ENCODE results near the gene DIABLO.
"Not testable (repeated sequence)": the region's sequence is repeated elsewhere in the genome, so short reads cannot be mapped to it uniquely, and the experiment has no call there.

The DIABLO gene

DNA sequence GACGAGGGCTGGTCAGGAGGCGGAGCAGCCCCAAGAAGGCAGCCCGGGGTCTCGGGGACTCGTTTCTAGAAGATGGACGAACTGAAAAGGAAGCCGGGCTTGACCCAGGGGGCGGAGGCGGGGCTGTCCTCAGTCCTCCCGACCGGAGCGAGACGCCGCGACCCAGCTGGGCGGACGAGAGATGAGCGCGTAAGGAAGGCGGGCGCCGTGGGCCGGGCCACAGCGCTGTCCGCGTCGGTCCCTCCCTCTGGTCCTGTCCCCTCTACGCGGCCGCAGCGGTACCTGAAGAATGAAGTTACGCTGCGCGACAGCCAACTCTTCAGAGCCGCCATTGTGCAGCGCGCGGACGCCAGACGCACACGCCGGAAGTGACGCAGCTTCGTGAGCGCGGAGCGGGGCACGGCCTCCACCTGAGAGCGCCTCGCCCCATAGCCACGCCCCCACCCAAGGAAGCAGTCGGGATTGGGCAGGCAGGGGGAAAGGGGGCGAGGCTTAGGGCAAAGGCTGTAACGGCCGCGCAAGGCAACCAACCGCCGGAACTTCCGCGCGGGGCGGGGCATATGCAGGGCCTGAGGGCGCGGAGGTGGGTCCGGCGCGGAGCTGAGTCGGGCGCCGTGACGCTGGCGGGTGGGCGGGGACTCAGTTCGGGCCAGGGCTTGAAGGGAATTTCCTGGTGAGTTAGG, at the start of gene DIABLO:
Gene DIABLO, minus strand, starts transcription at position 370 of the 683 bp plus-strand sequence. Its CDS starts 38 bp downstream, at position 332.
- peak; percentile 99 to 100 for DNase-seq

DNA sequence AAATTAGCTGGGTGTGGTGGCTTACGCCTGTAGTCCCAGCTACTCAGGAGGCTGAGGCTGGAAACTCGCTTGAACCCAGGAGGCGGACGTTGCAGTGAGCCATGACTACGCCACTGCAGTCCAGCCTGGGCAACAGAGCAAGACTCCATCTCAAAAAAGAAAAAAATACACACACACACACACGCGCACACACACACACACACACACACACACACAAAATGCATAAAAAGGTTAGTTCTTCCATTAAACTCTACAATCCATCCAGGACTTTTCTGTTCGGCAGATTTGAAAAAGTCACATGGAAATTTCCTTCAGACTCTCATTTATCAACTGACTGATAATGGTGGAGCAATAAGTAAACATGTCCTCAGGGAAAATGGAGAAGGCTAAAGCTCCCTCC, 49.6 kb upstream of the DIABLO start:
- DNase-seq, result no peak

DNA sequence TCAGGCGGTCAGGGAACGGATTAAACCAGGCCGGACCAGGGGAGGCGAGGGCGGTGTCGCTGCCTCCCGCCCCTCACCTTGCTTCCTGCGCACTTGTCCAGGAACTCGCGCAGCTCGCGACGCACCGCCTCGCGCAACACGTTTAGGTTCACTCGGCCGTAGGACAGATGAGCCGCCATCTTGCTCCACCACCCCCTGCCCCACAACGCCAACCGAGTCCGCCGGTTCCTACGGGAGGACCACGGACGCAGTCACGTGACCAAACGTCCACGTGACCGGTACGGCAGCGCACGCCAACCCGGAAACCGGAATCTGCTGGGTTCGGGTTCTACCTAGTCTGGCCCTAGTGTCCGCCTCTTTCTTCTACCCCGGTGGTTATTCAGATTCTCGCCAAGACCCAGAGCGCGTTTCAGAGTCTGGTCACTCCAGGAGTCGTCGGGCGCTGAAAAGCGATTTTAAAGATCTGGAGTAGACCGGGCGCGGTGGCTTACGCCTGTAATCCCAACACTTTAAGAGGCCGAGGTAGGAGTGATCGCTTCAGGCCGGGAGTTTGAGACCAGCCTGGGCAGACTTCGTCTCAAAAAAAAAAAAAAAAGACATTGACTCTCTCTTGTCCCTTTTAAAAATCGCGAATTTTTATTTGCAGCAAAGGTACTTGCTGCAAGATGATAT, 40.5 kb upstream of the DIABLO start, which contains the start of gene VPS33A:
Gene VPS33A, minus strand, starts transcription at position 265 of the 672 bp plus-strand sequence. Its CDS starts 86 bp downstream, at position 179.
- peak; percentile 86 to 90 for DNase-seq

DNA sequence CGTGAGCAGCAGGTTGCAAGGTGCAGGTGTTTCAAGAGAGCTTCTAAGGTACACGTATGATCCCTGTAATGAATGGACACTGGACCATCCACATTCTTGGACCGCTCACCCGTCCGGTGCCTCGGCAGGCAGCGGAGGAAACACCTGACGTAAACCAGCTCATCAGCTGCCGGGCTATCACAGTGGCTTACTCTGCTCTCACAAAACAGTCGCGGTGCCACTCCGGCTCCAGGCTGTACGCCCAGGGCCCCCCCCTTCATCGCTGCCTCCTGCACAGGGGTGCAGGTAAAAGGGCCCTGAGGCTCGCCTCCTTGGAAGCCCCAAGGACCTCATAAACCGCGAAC, 40.0 kb upstream of the DIABLO start:
- peak; percentile 40 to 45 for DNase-seq

DNA sequence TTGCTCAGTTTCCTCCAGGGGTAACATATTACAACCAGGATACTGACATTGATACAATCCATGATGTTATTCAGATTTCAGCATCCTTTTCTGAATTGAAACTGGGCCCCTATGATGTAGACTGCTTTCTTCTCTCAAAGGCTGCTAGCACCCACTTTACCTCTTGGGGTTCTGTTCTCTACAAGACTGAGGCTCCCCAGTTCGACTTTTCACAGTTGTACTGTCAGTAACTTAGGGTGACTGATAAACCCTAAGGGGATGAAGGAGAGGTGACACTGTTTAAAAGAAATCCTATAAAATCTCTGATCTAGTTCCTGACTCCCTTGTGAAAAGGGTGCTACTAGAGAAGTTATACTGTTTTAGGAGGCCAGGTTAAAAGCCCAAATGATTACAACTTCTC, 39.6 kb upstream of the DIABLO start:
- DNase-seq, result no peak

DNA sequence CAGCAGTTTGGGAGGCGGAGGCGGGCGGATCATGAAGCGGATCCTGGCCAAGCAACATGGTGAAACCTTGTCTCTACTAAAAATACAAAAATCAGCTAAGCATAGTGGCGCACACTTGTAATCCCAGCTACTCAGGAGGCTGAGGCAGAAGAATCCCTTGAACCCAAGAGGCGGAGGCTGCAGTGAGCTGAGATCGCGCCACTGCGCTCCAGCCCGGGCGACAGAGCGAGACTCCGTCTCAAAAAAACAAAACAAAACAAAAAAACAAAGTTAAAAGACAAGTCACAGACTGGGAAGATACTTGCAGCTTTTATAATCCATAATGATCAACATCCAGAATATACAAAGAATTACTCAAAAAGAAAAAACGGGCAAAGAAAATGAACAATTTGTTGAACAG, 34.9 kb upstream of the DIABLO start:
- not testable (repeated sequence) for DNase-seq

DNA sequence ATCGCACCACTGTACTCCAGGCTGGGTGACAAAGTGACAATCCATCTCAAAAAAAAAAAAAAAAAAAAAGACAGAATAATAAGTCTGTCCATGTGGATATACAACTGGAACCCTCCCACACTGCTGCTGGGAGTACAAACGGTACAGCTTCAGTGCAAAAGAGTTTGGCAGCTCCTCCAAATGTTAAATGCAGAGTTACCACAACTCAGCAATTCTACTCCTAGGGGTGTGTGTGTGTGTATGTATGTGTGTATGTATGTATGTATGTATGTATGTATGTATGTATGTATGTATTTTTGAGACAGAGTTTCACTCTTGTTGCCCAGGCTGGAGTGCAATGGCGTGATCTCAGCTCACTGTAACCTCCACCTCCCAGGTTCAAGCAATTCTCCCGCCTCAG, 33.1 kb upstream of the DIABLO start:
- DNase-seq, result not testable (repeated sequence)

DNA sequence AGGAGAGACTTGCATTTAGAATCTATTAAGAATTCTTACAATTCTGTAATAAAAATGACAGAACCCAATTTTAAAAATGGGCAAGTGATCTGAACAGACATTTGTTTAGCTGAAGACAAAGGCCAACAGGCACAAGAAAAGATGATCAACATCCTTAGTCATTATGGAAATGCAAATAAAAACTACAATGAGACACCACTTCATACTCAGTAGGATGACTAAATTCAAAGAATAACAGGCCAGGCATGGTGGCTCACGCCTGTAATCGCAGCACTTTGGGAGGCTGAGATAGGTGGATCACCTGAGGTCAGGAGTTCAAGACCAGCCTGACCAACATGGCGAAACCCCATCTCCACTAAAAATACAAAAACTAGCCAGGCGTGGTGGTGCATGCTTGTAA, 32.6 kb upstream of the DIABLO start:
- not testable (repeated sequence) for DNase-seq

DNA sequence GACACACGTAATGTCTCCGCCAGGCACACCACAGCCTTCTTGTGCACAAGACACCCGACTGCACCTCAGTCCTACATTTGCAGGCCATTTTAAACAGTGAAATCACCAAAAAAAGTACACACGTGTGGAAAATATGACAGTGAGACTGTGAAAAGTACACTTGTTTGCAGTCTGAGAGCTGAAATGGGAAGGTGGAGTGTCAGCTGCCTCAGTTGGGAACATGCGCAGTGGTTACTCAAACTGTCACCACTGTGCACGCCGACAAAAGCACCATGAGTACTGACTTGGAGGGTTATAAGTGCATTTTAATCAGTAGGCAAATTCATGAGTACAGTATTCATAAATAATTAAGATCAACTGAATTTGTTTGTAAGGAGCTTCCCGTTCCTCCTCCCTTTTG, 24.7 kb upstream of the DIABLO start:
- no peak for DNase-seq

DNA sequence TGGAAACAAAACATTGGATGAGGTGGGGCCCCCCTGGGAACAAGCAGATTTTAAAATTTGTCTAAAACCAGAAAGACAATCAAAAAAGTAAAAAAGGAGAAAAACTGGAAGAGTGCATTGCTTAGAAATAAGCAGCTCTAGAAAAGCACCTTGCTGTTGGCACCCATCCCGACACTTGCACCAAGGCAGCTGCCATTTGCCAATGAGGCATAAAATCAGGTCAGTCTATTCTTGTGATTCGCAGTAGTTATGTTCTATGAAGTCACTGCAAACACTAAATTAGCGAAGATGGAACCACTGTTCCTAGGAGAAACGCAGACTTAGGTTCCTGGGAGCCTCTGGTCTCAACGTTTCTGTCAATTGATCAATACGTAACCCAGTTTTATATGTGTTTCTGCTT, 24.2 kb upstream of the DIABLO start:
- no peak for DNase-seq

DNA sequence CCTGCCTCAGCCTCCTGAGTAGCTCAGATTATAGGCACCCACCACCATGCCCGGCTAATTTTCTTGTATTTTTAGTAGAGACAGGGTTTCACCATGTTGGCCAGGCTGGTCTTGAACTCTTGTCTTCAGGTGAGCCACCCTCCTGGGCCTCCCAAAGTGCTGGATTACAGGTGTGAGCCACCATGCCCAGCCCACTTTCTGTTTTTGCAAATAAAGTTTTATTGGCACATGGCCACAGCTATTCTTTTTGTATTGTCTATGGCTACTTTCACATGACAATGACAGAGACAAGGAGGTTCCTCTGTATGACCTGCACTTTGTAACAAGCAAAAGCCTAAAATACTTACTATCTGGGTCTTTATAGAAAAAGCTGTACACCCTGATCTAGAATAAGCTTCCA, 19.7 kb upstream of the DIABLO start:
- DNase-seq, result no peak

DNA sequence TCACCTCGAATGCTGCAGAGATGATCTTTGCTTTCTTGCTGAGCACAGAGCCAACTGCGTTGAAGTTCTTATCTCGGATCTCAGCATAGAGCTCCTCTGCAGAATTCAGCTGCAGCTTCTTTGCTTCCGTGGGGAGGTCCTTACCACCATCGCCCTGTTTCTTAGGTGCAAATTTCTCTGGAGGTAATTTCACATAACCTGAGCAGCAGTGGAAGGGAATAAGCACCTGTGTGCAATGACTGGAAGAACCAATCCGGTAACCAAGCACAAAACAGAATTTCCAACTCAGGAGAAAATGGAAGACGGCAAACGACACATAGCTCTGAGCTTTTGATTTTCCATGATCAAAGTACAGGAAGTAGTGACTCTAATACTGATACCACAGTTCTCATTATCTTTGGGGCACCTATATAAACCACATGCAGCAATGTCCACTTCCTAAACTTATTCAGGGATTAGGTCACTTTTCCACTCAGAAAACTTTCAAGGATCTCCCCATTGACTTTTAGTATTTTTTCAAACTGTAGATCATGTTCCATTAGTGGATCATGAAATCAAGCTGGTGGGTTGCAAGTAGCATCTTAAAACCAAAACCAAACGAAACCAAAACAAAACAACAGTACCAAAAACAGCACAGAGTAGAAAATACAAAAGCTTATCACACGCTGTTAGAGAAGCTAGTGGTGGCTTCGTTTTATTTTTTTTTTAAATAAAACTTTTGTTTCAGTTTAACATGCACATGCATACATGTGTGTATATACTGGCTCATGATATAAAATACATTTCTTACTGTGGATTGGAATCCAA, 18.9 kb upstream of the DIABLO start:
- no peak for DNase-seq

DNA sequence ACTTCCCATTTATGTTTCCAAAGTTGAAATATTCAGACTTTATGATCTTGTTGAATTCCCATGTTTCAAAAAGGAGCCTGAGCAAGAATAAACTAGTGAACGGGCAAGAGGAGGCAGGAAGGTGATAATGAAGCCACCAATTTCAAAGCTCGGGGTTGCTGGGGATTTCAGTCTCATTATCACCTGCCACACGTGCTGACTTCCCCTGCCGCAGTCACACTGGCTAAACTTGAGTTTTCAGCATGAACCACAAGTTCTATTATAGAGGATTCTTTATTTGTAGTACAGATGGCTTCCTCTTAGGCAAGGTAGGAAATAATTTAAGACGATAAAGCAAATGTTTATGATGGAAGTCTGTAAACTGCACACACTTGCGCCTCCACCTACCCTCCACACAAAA, 18.1 kb upstream of the DIABLO start:
- DNase-seq, result no peak

DNA sequence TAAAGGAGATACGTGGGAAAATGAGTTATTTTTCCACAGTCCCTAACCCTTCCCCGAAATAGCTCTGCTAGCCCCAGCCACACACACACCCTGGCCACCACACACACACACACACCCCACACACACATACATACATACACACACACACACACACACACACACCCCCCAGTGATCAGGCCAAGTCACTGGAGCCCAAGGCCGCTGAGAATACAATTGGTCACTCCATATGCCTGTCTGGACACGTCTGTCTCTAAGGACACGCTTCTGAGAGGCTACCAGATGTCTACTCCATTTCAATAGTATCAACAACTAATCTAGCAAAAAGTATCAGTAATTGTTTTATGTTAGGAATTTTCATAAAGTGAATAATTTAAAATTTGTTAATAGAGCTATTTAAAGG, 13.0 kb upstream of the DIABLO start:
- no peak for DNase-seq

DNA sequence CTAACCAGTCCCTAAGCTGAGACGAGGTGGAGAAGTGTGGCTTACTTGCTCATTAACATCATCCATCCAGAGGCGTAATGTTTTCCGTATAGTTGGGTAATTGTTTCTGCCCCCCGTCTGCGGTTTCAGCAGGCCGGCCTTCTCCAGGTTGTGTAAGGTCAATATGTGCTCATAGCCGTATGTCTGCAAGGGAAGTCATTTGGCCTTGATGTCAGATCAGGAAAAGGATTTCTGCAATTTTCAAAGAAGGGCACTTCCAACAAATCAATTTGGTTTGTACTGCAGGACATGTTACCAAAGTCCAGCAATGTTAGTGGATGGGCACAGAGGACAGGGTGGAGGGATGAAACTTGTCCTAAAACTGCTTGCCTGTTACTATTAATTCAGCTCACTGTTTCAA, 9.9 kb upstream of the DIABLO start:
- DNase-seq, result no peak

DNA sequence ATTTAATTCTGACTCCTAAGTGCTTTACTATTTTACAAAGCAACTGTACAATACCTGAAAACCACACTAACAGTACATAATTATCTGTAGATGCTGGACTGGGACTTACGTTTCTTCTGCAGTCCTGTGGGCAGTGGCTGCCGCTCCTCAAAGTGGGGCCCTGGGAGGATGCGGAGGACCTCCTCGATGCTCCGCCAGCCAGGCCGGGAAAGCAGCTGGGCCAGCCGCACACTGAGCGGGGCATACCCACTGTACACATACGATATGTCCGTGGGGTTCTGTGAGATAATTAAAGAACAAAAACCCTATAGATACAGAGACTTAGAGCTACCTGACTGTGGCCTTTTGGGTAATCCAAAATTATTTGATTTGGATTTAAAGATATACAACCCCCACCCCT, 6.8 kb upstream of the DIABLO start:
- no peak for DNase-seq

DNA sequence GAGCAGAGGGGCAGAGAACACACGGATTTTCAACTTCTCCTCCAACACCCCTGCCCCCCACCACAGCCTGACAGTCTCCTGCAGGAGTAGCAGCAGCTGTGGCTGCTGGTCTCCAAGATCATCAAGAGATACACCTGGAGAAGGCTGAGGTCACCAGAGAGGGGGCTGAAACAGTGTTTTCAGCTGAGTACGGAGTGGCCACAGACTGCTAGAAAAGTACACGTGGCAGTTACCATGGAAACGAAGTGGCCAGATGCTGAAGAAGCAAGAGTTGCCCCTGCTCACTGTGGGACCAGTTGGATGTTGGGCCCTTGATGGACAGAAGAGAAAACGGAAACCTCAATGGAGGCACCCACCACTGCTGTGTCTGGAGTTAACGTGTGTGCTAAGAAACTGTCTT, 4.9 kb upstream of the DIABLO start:
- DNase-seq, result no peak

DNA sequence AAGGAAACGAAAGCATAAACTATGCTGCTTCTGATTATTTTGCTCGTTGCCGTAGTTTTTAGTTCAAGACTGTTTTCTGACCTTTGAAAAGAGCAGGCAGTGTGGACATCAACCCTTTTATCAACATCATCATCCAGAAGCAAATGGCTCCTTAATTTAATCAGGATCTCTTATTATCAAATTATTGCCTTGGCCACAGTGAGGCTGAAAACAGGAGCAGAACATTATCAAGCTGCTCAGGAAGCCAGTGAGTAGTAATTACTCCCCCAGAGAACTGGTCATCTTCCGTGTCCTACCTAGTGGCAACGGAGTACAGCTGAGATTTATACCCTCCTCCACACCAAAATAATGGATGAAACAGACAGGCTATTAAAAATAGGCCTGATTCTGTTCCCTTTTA, 2.2 kb upstream of the DIABLO start:
- no peak for DNase-seq

DNA sequence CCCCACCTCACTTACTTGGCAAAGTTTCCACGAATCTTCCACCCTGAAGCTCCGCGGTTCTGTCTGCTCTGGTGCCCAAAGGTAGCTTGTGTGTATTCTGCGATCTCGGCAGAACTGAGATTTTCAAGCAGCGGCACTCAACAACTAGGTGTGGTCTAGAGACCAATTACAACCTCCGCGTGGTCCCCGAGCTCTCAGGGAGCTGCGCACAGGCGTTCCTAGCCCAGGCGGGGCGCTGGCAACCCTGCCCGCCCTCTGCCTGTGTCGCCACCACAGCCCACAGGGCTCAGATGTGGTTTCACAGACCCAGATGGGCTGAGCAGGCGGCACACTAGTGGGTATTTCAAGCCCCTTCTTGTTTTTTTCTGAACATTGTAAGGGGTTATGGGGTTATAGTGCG, 1.5 kb upstream of the DIABLO start:
- DNase-seq, result no peak

DNA sequence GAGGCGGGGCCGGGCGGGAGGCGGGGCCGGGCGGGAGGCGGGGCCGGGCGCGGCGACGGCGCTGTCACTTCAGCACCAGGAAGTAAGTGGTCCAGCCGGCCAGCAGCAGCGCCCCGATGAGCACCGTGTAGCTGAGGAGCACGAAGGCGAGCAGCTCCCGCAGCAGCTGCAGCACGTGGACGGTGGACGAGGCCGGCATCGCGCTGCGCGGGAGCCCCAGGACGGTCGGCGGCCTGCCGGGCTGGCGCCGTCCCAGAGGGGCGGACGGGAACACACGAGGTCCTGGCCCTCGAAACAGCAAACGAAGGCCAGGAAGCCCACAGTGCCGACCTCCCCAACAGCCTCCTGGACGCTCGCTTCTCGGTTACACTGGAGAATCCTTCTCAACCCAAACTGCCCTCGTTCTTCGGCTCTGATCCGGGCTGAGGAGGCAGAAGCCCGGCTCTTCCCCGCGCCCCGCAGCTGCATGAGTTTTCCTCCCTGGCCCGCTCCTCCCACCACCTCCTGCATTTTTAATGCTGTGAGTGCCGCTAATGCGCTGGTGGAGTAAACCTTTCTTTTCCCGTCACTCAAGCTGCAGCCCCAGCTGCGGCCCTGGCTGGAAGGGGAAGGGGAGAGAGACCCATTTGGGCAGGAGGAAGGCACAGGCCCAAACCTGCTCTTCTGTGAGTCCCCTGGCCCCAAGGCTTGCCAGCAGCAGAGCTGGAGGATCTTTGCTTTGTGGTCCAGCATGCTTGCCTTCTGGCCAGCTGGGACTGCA, 694 bp upstream of the DIABLO start:
- no peak for DNase-seq

DNA sequence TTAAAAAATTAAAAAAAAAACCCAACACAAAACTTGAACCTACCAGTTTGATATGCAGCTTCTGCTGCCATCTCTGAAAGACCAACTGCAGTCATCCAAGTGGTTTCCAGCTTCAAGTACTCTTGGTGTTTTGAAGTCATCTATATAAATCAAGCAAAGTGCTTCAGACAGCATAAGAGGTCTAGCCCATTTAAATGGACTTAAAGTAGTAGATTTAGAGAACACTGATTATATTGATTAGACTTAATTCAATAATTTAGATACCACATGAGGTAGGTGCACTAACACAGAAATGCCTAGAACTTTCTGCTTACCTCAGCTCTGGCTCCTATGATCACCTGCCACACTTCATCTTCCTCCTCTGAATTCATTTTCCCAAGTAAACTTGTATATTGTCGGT, 9.4 kb downstream of the DIABLO start:
- DNase-seq, result no peak

DNA sequence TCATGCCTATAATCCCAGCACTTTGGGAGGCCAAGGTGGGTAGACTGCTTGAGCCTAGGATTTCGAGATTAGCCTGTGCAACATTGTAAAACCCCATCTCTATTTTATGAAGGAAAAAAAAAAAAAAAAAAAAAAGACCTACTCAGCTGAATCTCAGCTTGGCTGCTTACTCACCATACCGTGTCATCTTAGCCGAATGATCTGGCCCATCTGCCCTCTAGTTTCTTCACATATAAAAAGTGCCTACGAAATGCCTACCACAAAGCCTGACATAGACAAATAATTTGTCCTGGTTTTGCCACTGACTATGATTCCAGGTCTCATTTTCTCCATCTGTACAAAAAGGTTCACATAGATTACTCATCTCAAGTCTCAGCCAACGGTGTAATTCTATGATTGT, 10.1 kb downstream of the DIABLO start:
- no peak for DNase-seq
